ENCODE data around the gene CSTB. TPM values are rescaled to one million over a fixed set of nuclear protein-coding genes. Genes with fewer than 3 reads are reported as not detected.

Gene CSTB
- total RNA-seq, 1 experiment from 2014 or later = 40.7 TPM

DNA sequence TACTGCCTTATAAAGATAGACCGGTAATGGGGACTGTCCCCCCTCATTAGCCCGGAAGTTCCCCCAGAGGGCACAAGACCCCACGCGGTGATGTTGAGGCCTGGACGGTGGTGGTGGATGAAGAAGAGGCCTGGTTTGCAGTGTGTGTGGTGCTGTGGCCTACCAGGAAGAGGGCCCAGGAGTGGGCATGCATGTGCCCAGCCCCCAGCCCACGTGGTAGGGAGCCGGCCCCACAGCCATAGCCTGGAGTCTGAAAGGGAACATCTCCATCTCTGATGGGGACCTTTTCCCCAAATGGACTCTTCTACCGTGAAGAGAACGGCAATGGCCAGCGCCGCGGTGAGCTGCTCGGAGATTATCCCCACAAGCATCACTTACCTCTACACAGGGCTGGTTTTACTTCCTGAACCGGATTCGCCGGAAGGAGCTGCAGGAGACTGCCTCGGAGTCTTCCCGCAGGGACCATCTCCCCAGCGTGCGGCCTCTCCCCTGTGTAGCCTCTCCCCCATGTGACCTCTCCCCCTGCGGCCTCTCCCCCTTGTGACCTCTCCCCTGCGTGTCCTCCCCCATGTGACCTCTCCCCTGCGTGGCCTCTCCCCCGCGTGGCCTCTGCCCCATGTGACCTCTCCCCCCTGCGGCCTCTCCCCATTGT, 33.9 kb upstream of the CSTB start:
- H3K9me3 Mint-ChIP-seq = no peaks in the 10 kb centered on the region
- H2BK20ac ChIP-seq (ENCODE audit: low read depth, low read length, poor library complexity, severe bottlenecking) = no peak overlapping the region
- no peak overlapping the region for H2BK12ac ChIP-seq (ENCODE audit: insufficient read length, low read depth, low read length)
- no peak overlapping the region for H3K4me2 ChIP-seq (ENCODE audit: insufficient read depth, insufficient read length, low read length)
- H3K36me3 Mint-ChIP-seq (ENCODE audit: insufficient read depth in 1 of 3, low read depth in 3 of 3) = peaks cover 3 to 13% (median 9%) of the 10 kb centered on the region in 3 experiments; a peak in 4 of 7 replicates
- H4K91ac ChIP-seq (ENCODE audit: insufficient read length, low read depth, low read length) = no peak overlapping the region
- H2BK15ac ChIP-seq (ENCODE audit: low read depth, low read length) = no peak overlapping the region
- no peak overlapping the region for H2AK5ac ChIP-seq (ENCODE audit: insufficient read length, low read length)
- H3K27me3 ChIP-seq (ENCODE audit: insufficient read depth, low read length) = no peaks in the 10 kb centered on the region
- no peak overlapping the region for H3K27ac ChIP-seq (ENCODE audit: insufficient read length, low read depth, low read length)
- H2AFZ ChIP-seq (ENCODE audit: low read length) = no peak overlapping the region
- H3K4me1 ChIP-seq (ENCODE audit: insufficient read depth, low read length) = no peaks in the 10 kb centered on the region
- no peaks in the 10 kb centered on the region for H4K20me1 ChIP-seq (ENCODE audit: control insufficient read depth, insufficient read depth, insufficient read length)
- no peaks in the 10 kb centered on the region for H3K27me3 Mint-ChIP-seq (ENCODE audit: low read depth)
- no peaks in the 10 kb centered on the region for H3K9me3 ChIP-seq (ENCODE audit: control insufficient read depth, low read depth, low read length)
- H3K79me2 ChIP-seq (ENCODE audit: insufficient read depth, low read length) = no peaks in the 10 kb centered on the region
- H3K79me1 ChIP-seq (ENCODE audit: insufficient read depth, low read depth, low read length, poor library complexity, severe bottlenecking) = no peaks in the 10 kb centered on the region
- H3K56ac ChIP-seq (ENCODE audit: insufficient read length, low read depth, low read length) = no peak overlapping the region
- no peak overlapping the region for H2BK5ac ChIP-seq (ENCODE audit: insufficient read length, low read length)
- H3K4me1 Mint-ChIP-seq = peaks cover 12 to 19% of the 10 kb centered on the region in 2 experiments
- TF ChIP-seq, protein P1, sequence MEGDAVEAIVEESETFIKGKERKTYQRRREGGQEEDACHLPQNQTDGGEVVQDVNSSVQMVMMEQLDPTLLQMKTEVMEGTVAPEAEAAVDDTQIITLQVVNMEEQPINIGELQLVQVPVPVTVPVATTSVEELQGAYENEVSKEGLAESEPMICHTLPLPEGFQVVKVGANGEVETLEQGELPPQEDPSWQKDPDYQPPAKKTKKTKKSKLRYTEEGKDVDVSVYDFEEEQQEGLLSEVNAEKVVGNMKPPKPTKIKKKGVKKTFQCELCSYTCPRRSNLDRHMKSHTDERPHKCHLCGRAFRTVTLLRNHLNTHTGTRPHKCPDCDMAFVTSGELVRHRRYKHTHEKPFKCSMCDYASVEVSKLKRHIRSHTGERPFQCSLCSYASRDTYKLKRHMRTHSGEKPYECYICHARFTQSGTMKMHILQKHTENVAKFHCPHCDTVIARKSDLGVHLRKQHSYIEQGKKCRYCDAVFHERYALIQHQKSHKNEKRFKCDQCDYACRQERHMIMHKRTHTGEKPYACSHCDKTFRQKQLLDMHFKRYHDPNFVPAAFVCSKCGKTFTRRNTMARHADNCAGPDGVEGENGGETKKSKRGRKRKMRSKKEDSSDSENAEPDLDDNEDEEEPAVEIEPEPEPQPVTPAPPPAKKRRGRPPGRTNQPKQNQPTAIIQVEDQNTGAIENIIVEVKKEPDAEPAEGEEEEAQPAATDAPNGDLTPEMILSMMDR (conservative IDR thresholded peaks at IDR 0.05) = no peak
- no peak overlapping the region for H4K5ac ChIP-seq (ENCODE audit: insufficient read length, low read depth, low read length)
- no peak overlapping the region for H3K4ac ChIP-seq (ENCODE audit: low read depth, low read length)
- H3K9ac ChIP-seq (ENCODE audit: extremely low read depth, insufficient read length, low read length) = no peak overlapping the region
- DNase-seq = no peak
- WGBS (ENCODE audit: extremely low coverage, insufficient read length, low lambda C conversion rate) = no CpG with 5 or more reads among the region's 26 CpGs
- H3K23ac ChIP-seq (ENCODE audit: insufficient read length, low read depth, low read length) = no peak overlapping the region
- no peak overlapping the region for H4K8ac ChIP-seq (replicated peaks; ENCODE audit: insufficient read length, low read depth, low read length)
- H3K4me3 Mint-ChIP-seq = no peak overlapping the region
- no peak overlapping the region for H3K27ac Mint-ChIP-seq
- no peak overlapping the region for H3T11ph ChIP-seq (ENCODE audit: low read length)
- no peak overlapping the region for H3K18ac ChIP-seq (ENCODE audit: insufficient read length, low read depth, low read length)
- H2BK120ac ChIP-seq (ENCODE audit: low read depth, low read length, poor library complexity, severe bottlenecking) = no peak overlapping the region
- no peak overlapping the region for H3K14ac ChIP-seq (ENCODE audit: insufficient read depth, low read length)
- no peaks in the 10 kb centered on the region for H3K23me2 ChIP-seq (ENCODE audit: insufficient read length, low read depth, low read length, poor library complexity, severe bottlenecking)
